GOT3 (cell line): Measurements from ENCODE around the gene FIP1L1.

Experiments
- DNase-seq: peaks from one replicate; lab custom pipeline; 2025; ENCODE audit warnings: mixed read lengths; lab: John Stamatoyannopoulos, UW

The FIP1L1 gene

DNA sequence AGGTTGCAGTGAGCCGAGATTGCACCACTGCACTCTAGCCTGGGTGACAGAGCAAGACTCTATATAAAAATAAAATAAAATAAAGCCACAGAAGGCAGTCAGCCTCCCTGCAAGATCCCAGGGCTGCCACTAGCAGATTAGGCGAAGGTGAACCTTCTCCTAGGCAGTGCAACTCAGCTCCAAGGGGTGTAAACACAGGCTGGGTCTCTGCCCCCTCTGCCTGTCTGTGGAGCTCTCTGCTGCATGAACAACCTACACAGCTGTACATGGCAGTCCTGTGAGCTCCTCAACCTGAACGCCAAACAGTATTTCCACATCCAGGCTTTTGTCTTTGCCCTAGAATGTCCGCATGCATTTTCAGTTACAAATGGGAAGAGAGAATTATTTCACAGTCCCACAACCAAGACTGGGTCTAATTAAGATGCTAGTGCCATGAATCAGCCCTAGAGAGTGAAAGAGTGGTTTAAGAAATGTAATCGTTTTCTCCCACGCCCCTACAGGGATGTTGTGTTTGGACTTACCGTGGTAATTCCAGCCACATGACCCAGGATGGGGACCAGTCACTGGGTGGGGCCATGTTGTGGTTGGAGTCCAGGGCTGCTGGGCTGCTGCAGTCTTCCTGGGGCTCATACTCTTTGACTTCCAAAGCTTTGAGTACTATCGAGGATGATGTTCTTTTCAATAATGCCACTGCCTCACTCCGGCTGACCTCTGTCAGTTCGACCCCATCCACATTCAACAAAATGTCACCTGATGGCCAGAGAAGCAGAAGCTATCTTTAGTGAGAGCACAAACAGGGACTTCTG lies 99.0 kb downstream of the FIP1L1 start:
- peak; percentile 49 for DNase-seq

DNA sequence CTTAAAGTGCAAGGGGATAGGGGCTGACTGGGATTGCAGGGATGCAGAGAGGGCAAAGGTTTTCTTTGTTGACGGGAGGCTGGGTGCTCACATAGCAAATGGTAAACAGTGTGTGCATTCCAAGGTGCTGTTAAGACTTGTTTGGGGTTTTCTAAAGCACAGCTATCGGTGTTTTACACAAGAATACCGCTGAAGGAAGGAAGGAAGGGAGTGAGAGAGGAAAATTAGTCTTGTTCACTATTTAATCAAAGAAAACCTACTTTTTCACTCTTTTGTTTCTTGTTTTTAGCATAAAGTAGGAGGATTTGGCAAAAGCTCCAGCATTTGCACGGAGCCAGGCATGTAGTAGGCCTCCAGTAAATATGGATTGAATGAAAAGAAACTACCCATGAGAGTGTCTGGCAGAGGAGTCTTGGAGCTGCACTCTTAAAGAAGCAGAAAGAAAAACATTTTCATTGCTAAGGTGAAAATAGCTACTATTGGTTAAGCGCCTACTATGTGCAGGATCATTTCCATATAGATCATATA lies 99.7 kb downstream of the FIP1L1 start:
- DNase-seq, result no peak

DNA sequence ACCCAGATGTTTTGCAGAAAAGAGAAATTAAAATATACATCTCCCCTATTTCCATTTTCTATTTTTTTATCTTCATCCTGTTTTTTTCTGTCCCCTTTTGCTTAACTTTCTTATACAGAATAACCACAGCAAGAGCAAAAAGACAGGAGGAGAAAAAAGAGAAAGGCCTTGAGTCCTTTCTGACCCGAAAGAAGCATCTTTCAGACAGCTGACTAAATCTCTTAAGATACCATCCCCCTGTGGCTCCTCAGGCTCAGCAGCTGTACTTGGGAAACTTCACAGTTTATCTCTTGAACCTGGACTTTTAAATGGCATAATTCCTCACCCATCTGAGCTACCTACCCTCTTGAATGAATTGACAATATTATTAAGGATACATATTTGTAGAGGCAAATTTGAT lies 100.2 kb downstream of the FIP1L1 start:
- DNase-seq, result no peak

DNA sequence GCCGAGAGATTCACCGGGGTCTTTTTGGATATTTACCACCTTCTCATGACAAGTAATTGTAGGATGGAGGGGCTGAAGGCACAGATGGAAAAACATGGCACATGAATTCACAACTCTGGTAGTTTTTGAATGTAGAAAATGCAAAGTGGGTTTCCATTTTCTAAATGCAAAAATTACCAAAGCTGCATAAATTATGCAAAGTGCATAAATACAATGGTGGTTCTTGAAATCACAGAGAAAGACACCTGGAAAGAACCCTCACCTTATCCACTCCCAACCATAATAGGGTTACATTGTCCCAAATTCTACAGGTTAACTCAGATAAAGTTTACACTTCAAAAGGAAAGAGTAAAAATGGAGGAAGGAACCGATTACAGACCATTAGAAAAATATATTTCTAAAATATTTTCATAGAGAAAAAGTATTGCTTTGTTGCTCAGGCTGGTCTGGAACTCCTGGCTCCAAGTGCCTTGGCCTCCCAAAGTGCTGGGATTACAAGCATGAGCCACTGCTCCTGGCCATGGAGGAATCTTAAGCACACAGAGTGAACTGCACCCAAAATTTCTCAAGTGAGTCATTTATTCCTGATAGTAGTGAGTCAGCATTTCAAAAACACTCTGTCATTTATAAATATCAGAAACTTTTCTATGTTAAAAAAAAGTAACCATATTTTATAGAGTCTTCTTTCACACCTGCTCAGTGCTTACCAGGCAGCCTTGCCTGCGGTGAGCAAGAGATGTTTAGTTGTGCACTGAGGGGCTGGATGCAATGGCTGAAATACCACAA lies 101.4 kb downstream of the FIP1L1 start:
- no peak for DNase-seq

DNA sequence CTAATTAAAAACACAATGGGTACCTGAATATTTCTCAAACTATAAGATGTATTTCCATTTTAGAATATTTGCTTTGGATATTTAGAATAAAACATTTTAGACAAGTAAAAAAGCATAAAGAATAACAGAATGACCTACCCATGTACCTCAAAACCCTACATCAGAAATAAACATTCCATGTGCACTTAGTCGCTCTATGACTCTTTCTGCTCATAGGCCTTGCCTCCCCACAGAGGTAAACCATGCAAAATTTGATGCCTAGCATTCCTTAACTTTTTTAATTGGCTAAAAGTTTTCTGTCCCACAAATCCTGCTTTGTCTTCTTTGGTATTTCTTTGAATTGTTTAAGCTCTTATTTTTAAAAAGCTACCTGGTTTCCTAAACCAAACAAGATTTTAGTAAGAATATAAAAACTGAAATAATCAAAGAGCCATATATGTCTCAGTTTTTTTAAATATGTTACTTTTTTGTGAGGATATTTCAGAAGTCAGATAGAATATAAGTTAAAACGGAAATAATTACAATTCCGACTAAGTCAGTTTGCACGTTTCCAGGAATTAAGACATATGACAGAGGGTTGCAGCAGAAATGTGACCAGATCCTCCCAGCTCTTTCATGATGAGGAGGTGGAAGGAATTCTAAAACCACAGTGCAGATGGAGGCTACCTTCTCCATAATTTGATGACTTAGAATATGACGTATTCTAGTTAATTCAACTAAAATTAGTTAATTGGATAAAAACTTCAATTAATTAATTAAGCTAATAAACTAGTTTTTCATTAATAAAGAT lies 102.5 kb downstream of the FIP1L1 start:
- DNase-seq, result no peak

DNA sequence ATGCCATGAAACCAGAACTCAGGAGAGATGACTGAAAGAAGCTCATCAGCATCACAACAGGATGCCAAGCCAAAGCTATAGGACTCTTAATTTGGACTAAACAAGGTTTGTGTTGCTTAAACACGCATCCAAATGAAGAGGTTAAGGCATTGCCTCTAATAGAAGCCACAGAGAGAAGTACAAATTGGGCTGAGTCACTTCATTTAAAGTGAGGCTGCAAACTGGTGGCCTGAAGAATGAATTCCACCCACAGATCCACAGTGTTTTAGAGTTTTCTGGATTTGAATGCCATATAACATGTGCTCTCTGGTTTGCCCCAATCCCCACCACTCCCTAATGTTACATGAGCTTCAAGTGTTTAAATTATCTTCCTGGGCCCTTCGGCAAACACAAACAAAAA lies 103.5 kb downstream of the FIP1L1 start:
- DNase-seq, result no peak

DNA sequence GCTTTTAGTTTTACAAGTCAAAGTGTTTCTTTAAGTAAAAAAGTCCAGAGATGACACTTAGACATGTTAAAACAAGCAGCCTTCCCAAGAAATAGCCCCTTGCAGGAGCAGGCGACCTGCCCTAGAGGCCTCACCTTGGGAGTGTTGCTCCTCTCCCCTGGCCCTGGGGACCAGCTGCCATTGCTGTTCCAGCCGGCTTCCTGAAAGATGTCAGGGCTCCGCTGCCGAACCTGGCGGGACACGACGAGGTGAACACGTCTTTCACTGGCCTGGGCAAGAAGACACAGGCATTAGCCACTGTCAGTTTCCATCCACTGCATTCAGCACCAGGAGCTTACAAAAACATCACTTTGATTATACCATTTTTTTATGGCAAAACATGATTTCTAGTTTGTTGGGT lies 104.1 kb downstream of the FIP1L1 start:
- no peak for DNase-seq

DNA sequence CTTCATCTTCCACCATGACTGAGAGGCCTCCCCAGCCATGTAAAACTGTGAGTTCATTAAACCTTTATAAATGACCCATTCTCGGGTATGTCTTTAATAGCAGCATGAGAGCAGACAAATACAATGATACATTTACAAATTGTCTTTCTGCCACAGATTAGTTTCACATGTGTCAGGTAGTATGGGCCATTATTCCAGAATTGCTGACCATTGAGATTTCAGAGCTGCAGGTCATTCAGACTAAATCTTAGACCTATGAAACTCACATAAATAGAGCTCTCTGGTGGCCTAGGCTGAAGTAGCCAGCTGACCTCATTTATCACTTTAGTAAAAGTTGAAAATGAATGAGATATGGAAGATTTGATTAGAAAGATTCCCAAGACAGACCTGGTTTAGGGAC lies 105.8 kb downstream of the FIP1L1 start:
- no peak for DNase-seq

DNA sequence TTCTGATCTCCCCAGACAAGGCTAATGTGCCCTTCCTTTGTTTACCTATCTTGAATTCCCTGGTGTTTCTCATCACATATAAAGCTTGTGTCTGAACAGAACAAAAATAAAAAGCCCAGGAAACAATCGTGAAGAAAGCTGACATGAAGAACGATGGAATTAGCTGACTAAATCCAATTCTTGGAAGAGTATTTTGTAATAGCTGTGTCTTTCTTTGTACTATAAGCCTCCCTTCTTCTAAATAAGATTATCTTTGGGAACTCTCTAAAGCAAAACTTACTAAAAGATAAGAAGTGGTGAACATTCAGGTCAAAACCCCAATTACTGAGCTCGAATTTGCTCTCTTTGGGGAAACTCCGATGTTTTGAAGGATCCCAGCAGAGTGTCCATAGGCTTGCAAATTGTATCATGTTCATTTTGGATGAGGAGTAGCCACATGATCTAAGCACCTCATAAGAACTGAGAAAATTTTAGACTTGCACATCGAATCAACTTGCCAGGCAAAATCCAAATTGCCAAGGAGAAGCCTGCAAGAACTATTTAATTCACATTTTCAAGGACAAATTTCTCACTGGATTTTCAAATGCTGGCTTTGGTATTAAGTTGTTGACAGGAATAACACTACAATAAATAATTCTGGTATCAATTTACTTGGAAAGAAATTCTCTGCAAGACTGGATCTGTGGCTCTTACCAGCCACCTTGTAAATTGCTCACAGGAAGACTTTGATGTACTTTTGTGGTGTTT lies 107.6 kb downstream of the FIP1L1 start:
- no peak for DNase-seq

DNA sequence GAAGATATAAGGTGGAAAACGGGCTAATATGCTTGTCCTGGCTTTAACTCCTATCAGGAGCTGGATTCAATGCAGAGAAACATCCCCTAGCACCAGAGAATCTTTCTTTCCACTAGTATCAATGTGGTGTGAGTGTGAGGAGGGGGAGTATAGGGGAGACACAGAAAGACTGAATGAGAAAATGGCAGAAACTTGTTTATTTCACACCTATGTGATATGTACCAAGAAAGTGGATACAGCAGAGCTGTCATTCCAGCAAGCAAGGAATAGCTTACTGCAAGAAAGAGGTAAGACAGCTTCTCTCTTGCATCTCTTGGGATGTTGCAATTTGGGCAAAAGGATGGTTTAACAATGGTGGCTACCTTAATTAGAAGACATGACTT lies 108.2 kb downstream of the FIP1L1 start:
- DNase-seq, result no peak

DNA sequence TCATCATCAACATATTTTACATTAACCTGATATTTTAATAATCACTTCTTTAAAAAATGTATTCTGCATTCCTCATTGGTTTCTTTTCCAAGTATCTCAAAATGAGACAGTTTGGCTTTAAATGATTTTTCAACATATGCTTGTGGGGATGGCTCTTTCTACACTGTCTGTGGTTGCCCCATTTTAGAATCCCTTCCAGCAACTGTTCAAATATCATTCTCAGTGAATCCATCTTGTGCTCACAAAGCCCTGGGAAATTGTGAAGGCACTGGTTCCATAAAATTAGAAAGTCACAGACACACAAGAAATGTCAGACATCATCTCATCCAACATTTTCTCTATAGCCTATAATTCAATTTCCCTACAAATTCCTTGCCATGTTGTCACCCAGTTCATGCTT lies 110.3 kb downstream of the FIP1L1 start:
- no peak for DNase-seq

DNA sequence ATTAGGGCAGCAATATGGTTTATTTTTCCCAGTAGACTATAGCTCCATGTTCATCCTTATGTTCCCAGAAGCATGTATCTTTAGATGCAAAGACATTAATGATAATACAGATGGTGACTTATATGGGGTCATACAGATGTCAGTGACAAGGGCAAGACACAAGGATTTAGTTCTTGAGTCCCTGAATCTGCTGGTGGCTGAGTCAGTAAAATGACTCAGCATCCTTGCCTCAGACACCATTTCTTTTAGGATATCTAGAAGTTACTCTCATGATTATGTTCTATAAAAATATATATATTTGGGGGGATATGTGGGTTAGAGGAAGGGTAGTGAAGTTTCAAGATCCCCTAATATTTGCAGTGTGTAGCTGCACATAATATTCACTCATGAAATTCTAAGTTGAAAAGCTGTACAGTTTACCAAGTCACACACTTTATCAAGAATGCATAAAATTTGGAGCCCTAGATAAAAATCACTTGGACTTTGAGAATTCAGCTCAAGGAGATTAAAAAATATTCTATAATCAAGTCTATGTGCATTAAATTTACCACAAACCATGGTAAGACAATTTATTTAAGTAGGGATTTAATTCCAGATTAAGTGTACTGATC lies 111.9 kb downstream of the FIP1L1 start:
- DNase-seq, result no peak

DNA sequence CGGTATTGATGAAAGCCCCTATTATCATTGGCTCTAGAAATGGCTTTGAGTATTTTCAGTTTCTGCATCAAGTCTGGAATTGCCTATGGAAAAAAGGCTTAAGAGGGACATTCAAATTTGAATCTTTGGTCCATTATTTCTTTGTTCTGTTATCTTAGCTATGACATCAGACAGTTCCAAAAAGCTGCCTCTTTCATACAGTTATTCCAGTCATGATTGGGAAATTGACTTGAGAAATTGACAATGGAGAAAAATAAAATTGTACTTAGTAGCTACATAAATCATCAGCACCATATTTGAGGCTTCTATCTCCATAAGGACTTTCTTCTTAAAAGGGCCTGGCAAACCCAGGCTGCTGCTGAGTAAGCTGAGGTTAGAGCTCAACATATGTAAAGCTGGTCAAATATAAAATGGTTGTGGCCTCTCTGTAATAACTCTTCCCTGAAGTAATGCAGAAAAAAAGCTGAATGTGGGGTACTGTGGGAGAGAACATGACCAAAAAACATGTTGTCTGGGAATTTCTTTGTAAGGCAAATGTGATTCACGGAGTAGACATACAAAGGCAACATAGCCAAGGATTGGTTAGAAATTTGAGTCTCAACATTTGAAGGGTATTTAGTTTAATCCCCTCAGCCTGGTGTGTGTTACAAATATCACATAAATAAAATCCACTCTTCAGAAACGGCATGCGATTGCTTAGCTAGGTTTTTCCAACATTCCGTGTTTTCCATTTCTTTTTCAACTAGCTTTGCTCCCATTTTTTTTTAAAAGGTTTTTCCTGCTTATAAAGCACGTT lies 112.9 kb downstream of the FIP1L1 start:
- no peak for DNase-seq

DNA sequence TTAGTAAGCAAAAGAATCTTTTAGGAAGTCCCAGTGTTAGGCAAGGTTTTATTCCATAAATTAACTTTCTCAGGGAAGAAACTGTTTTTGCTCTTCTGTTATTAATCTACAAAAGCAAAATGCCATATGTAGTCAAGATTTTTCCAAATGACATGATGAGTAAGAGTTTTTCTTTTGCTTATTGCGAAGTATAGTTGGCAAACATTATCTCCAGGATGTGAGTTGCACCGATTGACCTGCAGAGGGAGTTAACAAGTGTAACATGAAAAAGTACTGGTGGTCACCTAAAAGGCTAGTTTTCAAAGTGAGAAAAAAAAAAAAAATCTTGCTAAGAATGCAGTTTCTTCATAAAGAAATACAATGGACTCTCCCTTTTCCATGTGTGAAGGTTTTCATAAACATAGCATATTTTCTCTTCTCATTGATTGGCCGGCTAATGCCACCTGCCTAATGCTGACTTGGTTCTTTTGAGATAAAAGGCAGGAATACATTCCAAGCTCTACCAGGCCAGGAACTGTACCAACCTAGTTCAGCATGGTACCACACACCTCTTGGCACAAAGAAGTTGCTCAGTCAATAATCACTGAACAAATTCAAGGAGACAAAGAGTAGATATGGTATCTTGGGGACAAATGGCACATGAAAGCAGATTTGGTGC lies 113.7 kb downstream of the FIP1L1 start:
- no peak for DNase-seq

DNA sequence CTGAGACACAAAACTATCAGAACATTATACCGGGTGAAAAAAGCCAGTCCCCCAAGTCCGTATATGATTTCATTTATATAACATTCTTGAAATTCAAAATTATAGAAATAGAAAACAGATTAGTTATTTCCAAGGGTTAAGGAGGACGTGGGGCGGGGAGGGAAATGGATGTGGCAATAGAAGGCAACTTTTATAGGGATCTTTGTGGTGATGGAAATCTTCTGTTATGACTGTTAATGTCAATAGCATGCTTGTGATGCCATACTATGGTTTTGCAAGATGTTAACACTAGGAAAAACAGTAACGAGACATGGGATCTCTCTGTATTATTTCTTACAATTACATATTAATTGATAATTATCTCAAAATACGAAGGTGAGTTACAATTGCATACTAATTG lies 117.4 kb downstream of the FIP1L1 start:
- DNase-seq, result no peak

DNA sequence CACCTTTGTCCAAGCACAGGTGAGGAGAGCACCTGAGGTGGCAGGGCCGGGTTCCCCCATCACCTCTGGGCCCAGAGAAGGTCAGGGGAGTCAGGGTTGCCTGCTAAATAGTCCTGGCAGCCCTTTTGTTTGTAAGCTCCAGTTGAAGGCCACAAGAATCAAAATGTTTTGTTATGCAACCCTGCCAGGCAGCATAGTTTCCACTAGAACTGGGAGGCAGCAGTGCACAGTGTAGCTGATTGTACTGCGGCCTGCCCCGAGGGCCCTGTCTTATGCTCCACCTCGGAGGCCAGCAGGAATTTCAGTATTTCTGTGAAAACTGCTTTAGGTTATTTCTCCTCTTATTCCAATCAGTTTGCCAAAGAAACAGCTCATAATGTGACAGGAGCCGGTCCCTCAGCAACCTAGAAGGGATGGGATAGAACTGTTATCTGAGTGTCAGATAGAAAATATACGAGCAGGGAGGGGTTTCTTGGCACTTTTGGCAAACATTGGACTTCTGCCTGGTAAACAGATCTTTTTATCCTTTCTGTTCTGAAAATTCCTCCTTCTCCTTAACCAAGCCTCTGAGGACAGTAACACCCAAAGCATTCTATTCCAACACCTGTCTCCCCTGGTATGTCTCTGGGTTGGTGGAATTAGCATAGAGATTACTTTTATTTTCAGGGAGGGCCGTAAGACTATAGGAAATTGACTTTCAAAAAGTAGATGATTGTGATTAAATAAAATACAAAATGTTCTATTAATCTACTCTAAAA lies 120.2 kb downstream of the FIP1L1 start:
- DNase-seq, result no peak

DNA sequence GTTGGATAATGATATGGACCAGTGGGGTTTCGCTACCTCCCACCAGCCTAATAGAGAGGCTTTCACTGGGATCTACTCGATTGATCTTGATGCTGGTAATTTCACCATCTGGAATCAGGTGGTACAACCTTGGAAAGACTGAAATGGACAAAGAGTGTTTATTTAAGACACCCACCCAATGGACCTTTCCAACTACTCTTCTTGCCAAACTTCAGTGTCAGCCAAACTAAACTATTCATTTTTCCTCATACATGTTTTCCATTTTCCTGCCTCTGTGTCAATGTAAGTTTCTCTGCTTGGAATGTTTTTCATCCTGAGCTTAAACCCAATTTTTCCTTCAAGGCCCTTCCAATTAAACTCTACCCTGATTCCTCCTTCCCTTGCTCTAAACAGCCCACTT lies 121.3 kb downstream of the FIP1L1 start:
- no peak for DNase-seq

DNA sequence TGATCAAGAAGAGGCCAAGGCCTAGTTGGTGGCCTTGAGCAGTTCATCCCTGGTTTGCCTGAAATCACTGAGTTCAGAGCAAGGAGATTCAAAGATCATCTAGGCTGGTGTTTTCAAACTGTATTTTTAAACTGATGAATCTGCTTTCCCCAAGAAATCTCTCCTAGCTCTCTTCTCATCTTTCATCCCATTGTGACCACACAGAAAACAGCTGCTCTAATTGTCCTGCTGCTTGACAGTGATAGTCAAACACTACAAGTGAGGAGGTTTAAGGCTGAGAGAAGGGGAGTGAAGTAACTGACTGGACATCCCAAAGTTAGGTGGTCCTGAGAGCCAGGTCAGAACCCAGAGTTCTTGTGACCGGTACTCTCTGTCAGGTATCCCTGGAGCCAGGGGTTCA lies 122.3 kb downstream of the FIP1L1 start:
- DNase-seq, result no peak

DNA sequence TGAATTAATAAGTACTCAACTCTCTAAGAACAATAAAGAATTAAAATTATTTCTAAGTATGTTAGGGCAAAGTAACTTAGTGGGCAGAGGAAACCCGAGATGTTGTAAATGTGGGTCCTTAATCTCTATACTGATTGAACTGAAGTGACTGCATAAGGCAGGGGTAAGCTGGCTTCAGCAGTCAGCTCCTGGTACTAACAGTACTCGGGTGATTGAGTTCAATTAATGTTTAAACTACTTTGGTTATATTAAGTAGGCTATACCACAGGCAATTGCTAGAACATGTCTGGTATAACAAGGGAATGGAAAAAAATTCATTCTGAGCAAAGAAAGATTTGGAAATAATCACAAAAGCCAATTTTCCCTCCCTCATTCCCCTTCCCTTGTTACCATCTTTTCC lies 123.1 kb downstream of the FIP1L1 start:
- DNase-seq, result no peak
